ENCODE measurements around the gene ZNF367. TPM values are rescaled to one million over a fixed set of nuclear protein-coding genes. Genes with fewer than 3 reads are reported as not detected.

The ZNF367 gene
- total RNA-seq, 6 experiments from 2014 or later: 6.1 to 12.2 (median 11.5) TPM

DNA sequence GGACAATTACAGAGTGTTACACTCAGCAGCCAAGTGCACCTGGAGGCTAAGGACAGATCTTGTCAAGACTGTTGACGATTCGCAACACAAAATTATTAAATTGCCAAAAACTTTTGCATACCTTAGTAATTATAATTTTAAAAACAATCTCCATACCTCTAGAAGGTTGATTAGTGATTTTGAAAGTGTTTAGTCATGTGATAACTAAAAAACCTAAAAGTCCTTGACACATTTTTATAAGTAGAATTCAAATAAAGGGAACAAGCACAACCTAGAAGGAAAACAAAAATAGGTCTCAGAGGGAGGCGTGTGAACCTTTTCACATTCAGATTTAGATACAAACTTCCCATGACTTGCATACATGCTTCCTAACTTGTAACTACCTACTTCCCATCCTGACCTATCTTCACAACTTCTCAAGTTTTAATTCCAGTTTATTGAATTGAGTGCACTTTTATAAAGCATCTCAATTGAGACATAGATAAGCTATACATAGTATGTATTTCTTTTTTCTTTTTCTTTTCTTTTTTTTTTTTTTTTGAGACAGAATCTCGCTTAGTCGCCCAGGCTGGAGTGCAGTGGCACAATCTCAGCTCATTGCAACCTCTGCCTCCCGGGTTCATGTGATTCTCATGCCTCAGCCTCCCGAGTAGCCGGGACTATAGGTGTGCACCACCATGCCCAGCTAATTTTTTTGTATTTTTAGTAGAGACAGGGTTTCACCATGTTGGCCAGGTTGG is 5.8 kb downstream of the ZNF367 start:
- H3K4me3 Mint-ChIP-seq: no peak overlapping the region
- H3K36me3 Mint-ChIP-seq (ENCODE audit: low read depth): no peaks in the 10 kb centered on the region
- H3K27me3 Mint-ChIP-seq (ENCODE audit: insufficient read depth): no peaks in the 10 kb centered on the region
- H3K9me3 Mint-ChIP-seq: no peaks in the 10 kb centered on the region
- H3K4me1 Mint-ChIP-seq (ENCODE audit: low read depth): peaks cover 9% of the 10 kb centered on the region
- TF ChIP-seq, protein P1, sequence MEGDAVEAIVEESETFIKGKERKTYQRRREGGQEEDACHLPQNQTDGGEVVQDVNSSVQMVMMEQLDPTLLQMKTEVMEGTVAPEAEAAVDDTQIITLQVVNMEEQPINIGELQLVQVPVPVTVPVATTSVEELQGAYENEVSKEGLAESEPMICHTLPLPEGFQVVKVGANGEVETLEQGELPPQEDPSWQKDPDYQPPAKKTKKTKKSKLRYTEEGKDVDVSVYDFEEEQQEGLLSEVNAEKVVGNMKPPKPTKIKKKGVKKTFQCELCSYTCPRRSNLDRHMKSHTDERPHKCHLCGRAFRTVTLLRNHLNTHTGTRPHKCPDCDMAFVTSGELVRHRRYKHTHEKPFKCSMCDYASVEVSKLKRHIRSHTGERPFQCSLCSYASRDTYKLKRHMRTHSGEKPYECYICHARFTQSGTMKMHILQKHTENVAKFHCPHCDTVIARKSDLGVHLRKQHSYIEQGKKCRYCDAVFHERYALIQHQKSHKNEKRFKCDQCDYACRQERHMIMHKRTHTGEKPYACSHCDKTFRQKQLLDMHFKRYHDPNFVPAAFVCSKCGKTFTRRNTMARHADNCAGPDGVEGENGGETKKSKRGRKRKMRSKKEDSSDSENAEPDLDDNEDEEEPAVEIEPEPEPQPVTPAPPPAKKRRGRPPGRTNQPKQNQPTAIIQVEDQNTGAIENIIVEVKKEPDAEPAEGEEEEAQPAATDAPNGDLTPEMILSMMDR (IDR thresholded peaks at IDR 0.05): no peak
- DNase-seq: no peak
- H3K27ac Mint-ChIP-seq: no peak overlapping the region

DNA sequence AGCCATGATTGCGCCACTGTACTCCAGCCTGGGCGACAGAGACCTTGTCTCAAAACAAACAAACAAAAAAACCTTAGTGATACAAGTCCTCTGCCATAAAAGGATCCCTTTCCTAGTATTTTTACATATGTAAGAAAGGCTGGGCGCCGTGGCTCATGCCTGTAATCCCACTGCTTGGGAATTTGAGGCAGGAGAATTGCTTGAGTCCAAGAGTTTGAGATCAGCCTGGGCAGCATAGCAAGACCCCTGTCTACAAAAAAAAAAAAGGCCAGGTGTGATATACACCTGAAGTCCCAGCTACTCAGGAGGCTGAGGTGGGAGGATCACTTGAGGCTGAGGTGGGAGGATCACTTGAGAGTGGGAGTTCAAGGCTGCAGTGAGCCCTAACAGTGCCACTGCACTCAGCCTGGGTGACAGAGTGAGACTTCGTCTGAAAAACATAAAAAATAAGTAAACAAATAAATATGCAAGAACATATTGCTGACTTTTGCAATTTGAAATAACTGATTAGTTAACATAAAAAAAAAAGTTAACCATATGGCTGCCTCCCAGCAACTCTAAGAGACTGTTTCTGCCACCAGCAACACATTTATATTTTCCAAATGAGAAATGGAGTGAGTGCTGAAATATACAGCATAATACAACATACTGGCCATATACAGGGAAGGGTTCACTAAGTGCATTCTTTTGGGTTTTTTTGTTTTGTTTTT is 6.9 kb downstream of the ZNF367 start:
- no peak overlapping the region for H3K4me3 Mint-ChIP-seq
- no peaks in the 10 kb centered on the region for H3K36me3 Mint-ChIP-seq (ENCODE audit: low read depth)
- H3K9me3 Mint-ChIP-seq: no peaks in the 10 kb centered on the region
- no peak for DNase-seq
- TF ChIP-seq, protein P1 (IDR thresholded peaks at IDR 0.05): no peak
- peaks cover 4% of the 10 kb centered on the region for H3K4me1 Mint-ChIP-seq (ENCODE audit: low read depth)
- no peaks in the 10 kb centered on the region for H3K27me3 Mint-ChIP-seq (ENCODE audit: insufficient read depth)
- H3K27ac Mint-ChIP-seq: no peak overlapping the region

DNA sequence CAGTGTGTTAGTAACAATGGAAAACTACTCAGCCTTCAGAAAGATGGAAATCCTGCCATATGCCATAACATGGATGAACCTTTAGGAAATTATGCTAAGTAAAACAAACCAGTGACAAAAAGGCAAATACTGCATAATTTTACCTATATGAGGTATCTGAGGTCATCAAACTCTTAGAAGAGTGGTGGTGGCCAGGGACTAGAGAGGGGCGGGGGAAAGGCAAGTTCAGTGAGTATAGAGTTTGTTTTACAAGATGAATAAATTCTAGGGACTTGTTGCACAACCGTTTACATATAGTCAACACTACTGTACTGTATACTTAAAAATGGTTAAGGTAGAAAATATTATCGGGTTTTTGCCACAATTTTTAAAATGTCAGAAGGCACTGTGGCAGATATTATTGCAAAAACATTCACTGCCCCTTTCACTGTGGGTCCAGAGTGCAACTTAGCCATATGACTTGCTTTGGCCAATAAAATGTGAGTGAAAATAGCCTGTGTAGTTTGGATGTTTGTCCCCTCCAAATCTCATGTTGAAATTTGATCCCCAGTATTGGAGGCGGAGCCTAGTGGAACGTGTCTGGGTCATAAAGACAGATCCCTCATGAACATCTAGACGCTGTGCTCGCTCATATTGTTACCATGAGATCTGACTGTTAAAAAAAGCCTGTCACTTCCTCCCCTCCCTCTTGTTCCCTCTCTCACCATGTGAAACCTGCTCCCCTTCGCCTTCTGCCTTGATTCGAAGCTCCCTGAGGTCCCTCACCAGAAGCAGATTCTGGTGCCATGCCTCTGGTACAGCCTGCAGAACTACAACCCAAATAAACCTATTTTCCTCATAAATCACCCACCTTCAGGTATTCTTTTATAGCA is 9.5 kb downstream of the ZNF367 start:
- Mint-ChIP-seq H3K4me3 (no peak overlapping the region), H3K9me3 (no peaks in the 10 kb centered on the region), H3K27ac (no peak overlapping the region; the same call in 1 of the 2 replicates), H3K27me3 (ENCODE audit: insufficient read depth) (no peaks in the 10 kb centered on the region), H3K36me3 (ENCODE audit: low read depth) (no peaks in the 10 kb centered on the region), H3K4me1 (ENCODE audit: low read depth) (peaks cover 4% of the 10 kb centered on the region; the same call in 1 of the 2 replicates)
- TF ChIP-seq, protein P1 (IDR thresholded peaks at IDR 0.05): no peak
- no peak for DNase-seq

DNA sequence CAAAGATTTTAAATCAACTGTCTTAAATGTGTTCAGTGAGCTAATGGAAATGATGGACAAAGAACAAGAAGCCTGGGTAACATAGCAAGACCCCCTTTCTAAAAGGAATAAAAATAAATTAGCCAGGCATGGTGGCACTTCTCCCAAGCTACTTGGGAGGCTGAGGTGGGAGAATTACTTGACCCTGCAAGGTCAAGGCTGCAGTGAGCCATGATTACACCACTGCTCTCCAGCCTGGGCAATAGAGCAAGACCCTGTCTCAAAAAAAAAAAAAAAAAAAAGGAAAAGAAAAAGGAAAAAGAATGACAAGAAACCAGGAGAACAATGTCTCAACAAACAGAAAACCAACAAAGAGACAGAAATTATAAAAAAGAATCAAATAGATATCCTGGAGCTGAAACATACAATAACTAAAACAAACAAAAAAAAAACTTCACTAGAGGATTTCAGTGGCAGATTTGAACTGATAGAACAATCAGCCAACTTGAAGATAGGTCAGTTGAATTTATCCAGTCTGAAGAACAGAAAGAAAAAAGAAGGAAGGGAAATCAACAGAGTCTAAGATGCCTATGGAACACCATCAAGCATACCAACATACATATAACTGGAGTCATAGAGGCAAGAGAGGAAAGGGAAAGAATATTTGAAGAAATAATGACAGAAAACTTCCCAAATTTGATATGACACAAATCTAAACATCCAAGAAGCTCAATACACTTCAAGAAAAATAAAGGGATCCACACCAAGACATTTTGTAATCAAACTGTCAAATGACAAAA is 17.8 kb downstream of the ZNF367 start:
- TF ChIP-seq, protein P1 (IDR thresholded peaks at IDR 0.05): no peak
- Mint-ChIP-seq H3K27ac (no peak overlapping the region), H3K27me3 (ENCODE audit: insufficient read depth) (no peaks in the 10 kb centered on the region), H3K36me3 (ENCODE audit: low read depth) (peaks cover 15% of the 10 kb centered on the region), H3K4me1 (ENCODE audit: low read depth) (peaks cover 7% of the 10 kb centered on the region; the same call in 1 of the 2 replicates), H3K4me3 (no peak overlapping the region), H3K9me3 (peaks cover 9% of the 10 kb centered on the region)
- DNase-seq: no peak

DNA sequence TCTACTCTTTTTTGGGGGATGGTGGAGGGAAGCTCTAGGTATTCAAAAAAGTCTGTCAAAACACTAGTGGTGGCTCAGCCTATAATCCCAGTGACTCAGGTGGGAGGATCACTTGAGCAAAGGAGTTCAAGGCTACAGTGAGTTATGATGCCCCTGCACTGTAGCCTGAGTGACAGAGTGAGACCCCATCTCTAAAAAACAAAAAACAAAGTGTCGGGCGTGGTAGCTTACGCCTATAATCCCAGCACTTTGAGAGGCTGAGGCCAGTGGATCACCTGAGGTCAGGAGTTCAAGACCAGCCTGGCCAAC is 18.9 kb downstream of the ZNF367 start:
- H3K36me3 Mint-ChIP-seq (ENCODE audit: low read depth): peaks cover 15% of the 10 kb centered on the region
- peaks cover 7% of the 10 kb centered on the region; the same call in 1 of the 2 replicates for H3K4me1 Mint-ChIP-seq (ENCODE audit: low read depth)

More for the DNA sequence above, 18.9 kb downstream of the ZNF367 start:
- no peak for DNase-seq
- Mint-ChIP-seq H3K27me3 (ENCODE audit: insufficient read depth) (no peaks in the 10 kb centered on the region), H3K9me3 (peaks cover 9% of the 10 kb centered on the region), H3K27ac (no peak overlapping the region), H3K4me3 (no peak overlapping the region)
- TF ChIP-seq, protein P1 (IDR thresholded peaks at IDR 0.05): no peak
